Activated CD4-positive, alpha-beta memory T cell treated with anti-CD3 and anti-CD28 coated beads for 36 hours (primary cell): ENCODE data around the gene SHISA8. TPM values are rescaled to one million over a fixed set of nuclear protein-coding genes. Genes with fewer than 3 reads are reported as not detected.

Experiments
- CTCF ChIA-PET: fragments of 350-600 bp; sonication (Branson Sonifier 250); formaldehyde crosslinking; loops from one replicate; lab custom pipeline; 2021; ENCODE audit warnings: antibody characterized with exemption, inconsistent platforms; lab: Charles Lee
- POLR2A ChIA-PET: fragments of 350-600 bp; sonication (Branson Sonifier 250); formaldehyde crosslinking; loops from one replicate; lab custom pipeline; 2021; ENCODE audit warnings: antibody characterized with exemption; lab: Charles Lee
- DNase-seq: peaks from one replicate; pipeline ENCODE4 v3.0.0-alpha.2; 2020
- H3K27ac Mint-ChIP-seq: one replicate; pipeline ENCODE4 v1.8.0; 2021; ENCODE audit warnings: mixed read lengths
- H3K27me3 Mint-ChIP-seq: one replicate; pipeline ENCODE4 v1.8.0; 2021; ENCODE audit warnings: mixed read lengths
- H3K36me3 Mint-ChIP-seq: one replicate; pipeline ENCODE4 v1.8.0; 2021; ENCODE audit warnings: mixed read lengths
- H3K4me1 Mint-ChIP-seq: one replicate; pipeline ENCODE4 v1.8.0; 2021; ENCODE audit warnings: low read depth, mixed read lengths
- H3K4me3 Mint-ChIP-seq: one replicate; pipeline ENCODE4 v1.8.0; 2021; ENCODE audit warnings: mild to moderate bottlenecking, mixed read lengths
- H3K9me3 Mint-ChIP-seq: one replicate; pipeline ENCODE4 v1.8.0; 2021; ENCODE audit warnings: mixed read lengths
- intact Hi-C: fragments of 100-400 bp; cut with micrococcal nuclease; formaldehyde crosslinking; loops from one replicate; pipeline ENCODE4 v1.15.1; 2023
- total RNA-seq, 2 experiments: library from RNA; stranded (reverse); gene quantifications; one replicate each; pipeline ENCODE4 v1.2.3, GENCODE V29; 2021

SHISA8 gene
- total RNA-seq, 2 experiments from 2014 or later = 0.97 to 1.1 TPM

DNA sequence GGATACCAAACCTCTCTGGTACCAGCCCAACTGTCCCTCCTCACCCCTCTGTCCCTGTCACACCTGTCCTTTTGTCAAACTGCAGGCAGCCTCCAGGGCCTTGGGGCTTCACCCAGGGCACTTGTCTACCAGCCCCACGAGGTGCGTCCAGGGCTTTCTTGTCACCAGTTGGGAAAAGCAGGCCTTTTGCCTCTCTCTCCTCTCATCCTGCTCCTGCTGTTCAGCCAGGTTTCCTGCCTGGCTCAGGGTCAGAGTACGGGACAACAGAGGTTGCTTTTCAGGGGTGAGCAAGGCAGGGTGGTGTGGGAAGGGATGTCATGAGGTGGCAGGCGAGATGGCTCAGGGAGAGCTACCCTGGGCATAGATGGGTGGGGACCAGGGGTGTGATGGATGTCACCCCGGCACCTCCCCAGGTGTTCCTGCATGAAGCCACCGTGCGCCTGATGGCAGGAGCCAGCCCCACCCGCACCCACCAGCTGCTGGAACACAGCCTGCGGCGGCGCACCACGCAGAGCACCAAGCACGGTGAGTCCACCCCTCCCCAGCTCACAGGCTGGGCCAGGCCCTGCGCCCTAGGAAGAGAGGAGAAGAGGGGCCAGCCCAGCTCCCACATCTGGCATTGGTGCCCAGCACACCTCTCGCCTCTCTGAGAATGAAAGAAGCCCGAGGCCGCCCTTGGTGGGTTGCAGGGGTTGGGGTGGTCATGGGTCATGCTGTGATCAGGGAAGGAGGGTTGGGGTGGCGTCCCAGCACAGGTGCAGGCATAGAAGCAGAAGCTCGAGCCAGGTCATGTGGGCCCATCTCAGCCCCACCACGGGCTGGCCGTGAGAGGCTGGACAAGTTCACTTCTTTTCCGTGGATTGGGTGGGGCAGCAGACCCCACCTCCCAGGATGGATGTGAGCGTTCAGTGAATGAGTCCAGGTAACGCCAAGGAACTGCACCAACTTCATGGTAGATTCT is 10.1 kb downstream of the SHISA8 start:
- Mint-ChIP-seq H3K9me3 (no peaks in the 10 kb centered on the region), H3K27ac (no peak overlapping the region), H3K4me1 (peaks cover 22% of the 10 kb centered on the region), H3K36me3 (peaks cover 26% of the 10 kb centered on the region), H3K4me3 (no peak overlapping the region), H3K27me3 (peaks cover 5% of the 10 kb centered on the region)
- ChIA-PET POLR2A (no interaction called here), CTCF (interaction anchor here (5.6 kb wide), 1 partner anchor 21 kb away, joined by 25 read pairs; the partner anchor contains the start of gene TNFRSF13C)
- DNase-seq = no peak
- intact Hi-C loops = no loop called here

DNA sequence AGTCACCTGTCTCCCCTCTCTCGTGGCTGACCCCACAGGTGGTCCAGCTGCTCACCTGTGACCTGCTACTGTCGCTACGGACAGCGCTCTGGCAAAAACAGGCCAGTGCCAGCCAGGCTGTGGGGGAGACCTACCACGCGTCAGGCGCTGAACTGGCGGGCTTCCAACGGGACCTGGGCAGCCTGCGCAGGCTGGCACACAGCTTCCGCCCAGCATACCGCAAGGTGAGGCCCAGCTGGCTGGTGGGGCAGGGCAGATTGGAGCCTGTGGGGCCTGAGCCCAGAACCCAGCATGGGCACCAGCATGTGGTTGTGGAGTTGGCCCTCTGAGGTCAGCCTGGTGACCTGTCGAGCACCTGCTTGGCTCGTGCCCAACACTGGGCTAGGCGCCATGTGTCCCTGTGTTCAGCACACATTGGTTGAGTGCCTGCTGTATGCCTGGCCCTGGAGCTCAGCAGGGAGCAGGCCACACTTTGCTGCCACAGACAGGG is 11.9 kb downstream of the SHISA8 start:
- ChIA-PET CTCF (interaction anchor here (1.2 to 1.5 kb wide), 3 partner anchors 23 to 236 kb away, joined by 3 to 5 read pairs (median 3); no protein-coding TSS in a partner anchor), POLR2A (interaction anchor here (0.5 kb wide), 1 partner anchor 84 kb away, joined by 4 read pairs; no protein-coding TSS in a partner anchor)
- no peaks in the 10 kb centered on the region for H3K27me3 Mint-ChIP-seq
- intact Hi-C loops = no loop called here
- peaks cover 7% of the 10 kb centered on the region for H3K4me1 Mint-ChIP-seq
- no peaks in the 10 kb centered on the region for H3K9me3 Mint-ChIP-seq
- peaks cover 37% of the 10 kb centered on the region for H3K36me3 Mint-ChIP-seq
- H3K4me3 Mint-ChIP-seq = no peak overlapping the region
- no peak overlapping the region for H3K27ac Mint-ChIP-seq
- no peak for DNase-seq

DNA sequence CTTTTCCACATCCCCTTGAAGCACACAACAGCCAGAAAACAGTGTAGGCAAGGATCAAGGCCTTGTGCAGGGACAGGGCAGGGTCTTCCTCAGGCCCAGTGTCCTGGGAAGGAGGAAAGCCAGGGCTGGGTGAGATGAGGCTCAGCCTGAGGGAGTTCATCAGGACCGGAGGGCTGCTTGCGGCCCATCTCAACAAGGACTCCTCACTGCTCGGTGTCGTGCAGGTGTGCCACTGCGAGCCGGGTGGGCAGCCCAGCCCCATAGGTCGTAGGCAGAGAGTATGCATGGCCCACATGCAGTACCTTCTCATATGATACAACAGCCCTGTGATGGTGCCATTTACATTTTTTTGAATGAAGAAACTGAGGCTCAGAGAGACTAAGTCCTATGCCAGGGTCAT is 12.9 kb downstream of the SHISA8 start:
- Mint-ChIP-seq H3K27ac (no peak overlapping the region), H3K36me3 (peaks cover 44% of the 10 kb centered on the region), H3K27me3 (no peaks in the 10 kb centered on the region), H3K4me3 (no peak overlapping the region), H3K9me3 (no peaks in the 10 kb centered on the region), H3K4me1 (no peaks in the 10 kb centered on the region)
- intact Hi-C loops = no loop called here
- no peak for DNase-seq
- ChIA-PET POLR2A (no interaction called here), CTCF (interaction anchor here (0.6 to 1.5 kb wide), 2 partner anchors 29 to 235 kb away, joined by 3 to 6 read pairs; no protein-coding TSS in a partner anchor)

GRCh38 chr22:41900652-41901312 is 14.1 kb downstream of the SHISA8 start:
- H3K27me3 Mint-ChIP-seq = no peaks in the 10 kb centered on the region
- H3K27ac Mint-ChIP-seq = no peak overlapping the region
- ChIA-PET CTCF (interaction anchor here (1.2 kb wide), 1 partner anchor 204 kb away, joined by 4 read pairs; no protein-coding TSS in a partner anchor), POLR2A (interaction anchor here (0.6 kb wide), 1 partner anchor 231 kb away, joined by 4 read pairs; no protein-coding TSS in a partner anchor)
- no peaks in the 10 kb centered on the region for H3K4me1 Mint-ChIP-seq
- intact Hi-C loops = no loop called here
- peaks cover 45% of the 10 kb centered on the region for H3K36me3 Mint-ChIP-seq
- DNase-seq = no peak
- H3K4me3 Mint-ChIP-seq = no peak overlapping the region
- H3K9me3 Mint-ChIP-seq = no peaks in the 10 kb centered on the region

DNA sequence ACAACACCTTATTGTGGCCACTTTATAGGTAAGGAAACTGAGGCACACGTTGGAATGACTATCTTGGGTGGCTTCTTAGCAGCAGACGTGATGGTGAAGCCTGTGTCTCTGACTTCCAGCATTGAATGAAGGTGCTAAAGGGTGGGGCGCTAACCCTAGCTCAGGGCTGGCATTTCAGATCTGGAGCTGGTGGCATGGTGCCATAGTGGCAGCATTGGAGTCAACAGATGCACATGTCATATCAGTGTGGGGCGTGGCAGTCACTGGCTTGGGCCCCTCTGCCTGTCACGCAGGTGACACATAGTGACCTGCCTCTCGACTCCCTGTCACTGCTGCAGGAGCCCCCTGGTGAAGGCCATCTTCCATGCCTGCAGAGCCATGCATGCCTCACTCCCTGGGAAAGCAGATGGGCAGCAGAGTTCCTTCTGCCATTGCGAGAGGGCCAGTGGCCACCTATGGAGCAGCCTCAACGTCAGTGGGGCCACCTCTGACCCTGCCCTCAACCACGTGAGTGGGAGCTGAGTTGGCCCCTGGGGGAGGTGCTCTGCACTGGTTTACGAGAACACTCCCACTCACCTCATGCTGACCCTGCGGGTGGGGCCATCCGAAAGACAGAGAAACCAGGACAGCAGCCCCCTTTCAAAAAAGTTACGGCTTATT is 14.8 kb downstream of the SHISA8 start:
- intact Hi-C loops = no loop called here
- CTCF ChIA-PET = interaction anchor here (1.2 kb wide), 1 partner anchor 203 kb away, joined by 4 read pairs; no protein-coding TSS in a partner anchor
- Mint-ChIP-seq H3K27ac (no peak overlapping the region), H3K27me3 (no peaks in the 10 kb centered on the region), H3K4me3 (no peak overlapping the region), H3K4me1 (no peaks in the 10 kb centered on the region), H3K36me3 (peaks cover 43% of the 10 kb centered on the region), H3K9me3 (no peaks in the 10 kb centered on the region)
- no peak for DNase-seq
- POLR2A ChIA-PET = no interaction called here

DNA sequence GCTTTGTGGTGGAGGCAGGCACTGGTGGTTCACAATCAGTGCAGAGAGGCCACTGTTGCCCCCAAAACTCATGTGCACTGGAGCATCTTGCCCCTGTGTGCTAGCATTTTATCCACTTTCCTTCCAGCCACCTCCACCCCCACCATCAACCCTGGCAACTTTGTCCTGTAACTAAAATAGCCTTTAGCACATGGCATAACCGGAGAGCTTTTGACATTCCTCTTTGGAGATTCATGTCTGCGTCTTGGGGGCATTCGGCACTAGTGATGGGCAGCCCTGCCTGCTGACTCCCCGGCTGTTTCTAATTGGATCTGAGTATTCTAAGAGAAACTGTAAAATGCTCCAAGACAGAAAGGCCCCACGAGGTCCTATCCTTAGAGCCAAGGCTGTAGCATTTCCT is 15.8 kb downstream of the SHISA8 start:
- Mint-ChIP-seq H3K4me1 (no peaks in the 10 kb centered on the region), H3K36me3 (peaks cover 45% of the 10 kb centered on the region), H3K27ac (no peak overlapping the region), H3K9me3 (no peaks in the 10 kb centered on the region), H3K4me3 (no peak overlapping the region), H3K27me3 (no peaks in the 10 kb centered on the region)
- CTCF ChIA-PET = no interaction called here
- intact Hi-C loops = no loop called here
- POLR2A ChIA-PET = no interaction called here
- no peak for DNase-seq

DNA sequence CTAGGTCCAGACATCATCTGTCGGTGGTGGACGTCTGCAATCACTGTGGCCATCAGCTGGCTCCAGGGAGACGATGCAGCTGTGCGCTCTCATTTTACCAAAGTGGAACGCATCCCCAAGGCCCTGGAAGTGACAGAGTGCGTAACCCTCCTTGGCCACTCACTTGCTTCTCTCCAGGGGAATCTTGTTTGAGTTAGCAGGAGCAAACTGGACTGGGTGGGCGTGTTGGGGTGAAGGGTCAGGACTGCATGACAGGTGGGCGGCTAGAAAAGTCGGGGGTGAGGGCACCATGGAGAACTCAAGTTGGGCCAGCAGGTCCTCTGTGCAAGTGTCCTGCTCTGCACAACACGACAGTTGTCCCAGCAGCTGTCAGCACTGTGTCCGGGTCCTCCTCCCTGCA is 16.2 kb downstream of the SHISA8 start:
- POLR2A ChIA-PET = no interaction called here
- Mint-ChIP-seq H3K36me3 (peaks cover 47% of the 10 kb centered on the region), H3K9me3 (no peaks in the 10 kb centered on the region), H3K27me3 (no peaks in the 10 kb centered on the region), H3K4me1 (no peaks in the 10 kb centered on the region), H3K27ac (no peak overlapping the region), H3K4me3 (no peak overlapping the region)
- DNase-seq = no peak
- intact Hi-C loops = no loop called here
- CTCF ChIA-PET = no interaction called here

DNA sequence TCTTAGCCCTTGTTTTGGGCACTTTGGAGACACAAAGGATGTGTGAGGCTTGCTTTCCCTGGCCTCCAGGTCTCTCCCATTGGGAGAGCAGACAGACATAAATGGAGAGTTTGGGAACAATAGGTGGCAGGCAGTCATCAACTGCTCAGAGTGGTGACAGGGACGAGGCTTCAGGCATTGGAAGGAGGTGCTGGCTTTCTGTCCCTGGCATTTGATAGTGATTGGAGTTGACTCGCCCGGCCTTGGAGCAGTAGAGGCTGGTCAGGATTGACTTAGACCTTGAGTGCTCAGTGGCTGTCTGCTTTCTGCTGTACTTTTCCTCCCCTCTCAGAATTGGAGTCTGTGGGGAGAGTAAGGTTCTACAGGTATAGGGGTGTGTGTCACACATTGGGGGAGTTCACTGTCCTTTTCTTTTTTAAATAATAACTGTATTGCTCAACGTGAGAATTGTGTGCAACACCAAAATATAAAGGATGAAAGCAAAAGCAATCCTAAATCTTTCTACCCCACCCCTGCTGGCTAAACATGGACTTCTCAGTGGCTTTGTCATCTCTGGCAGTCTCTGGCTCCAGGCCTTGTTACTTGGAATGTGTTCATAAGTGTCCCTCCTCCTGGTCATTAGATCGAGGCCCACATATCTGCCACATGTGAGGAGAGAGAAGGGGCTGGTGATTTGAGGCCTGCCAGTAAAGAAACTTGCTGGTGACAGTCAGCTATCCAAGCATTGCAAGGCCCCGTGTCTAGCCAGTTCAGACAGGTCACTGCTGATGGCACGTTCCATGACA is 21.1 kb downstream of the SHISA8 start:
- peaks cover 48% of the 10 kb centered on the region for H3K36me3 Mint-ChIP-seq
- no peak overlapping the region for H3K27ac Mint-ChIP-seq
- H3K9me3 Mint-ChIP-seq = no peaks in the 10 kb centered on the region
- no peaks in the 10 kb centered on the region for H3K4me1 Mint-ChIP-seq
- intact Hi-C loops = no loop called here
- ChIA-PET POLR2A (interaction anchor here (1.1 to 1.3 kb wide), 2 partner anchors 18 to 93 kb away, joined by 3 read pairs; no protein-coding TSS in a partner anchor), CTCF (interaction anchor here (0.8 to 1.6 kb wide), 2 partner anchors 32 to 93 kb away, joined by 3 to 5 read pairs; partner anchors contain the start of gene CCDC134)
- no peaks in the 10 kb centered on the region for H3K27me3 Mint-ChIP-seq
- no peak for DNase-seq
- no peak overlapping the region for H3K4me3 Mint-ChIP-seq

- intact Hi-C loops = no loop called here
- CTCF ChIA-PET = no interaction called here
- POLR2A ChIA-PET = interaction anchor here (0.5 kb wide), 1 partner anchor 11 kb away, joined by 3 read pairs; no protein-coding TSS in a partner anchor
- Mint-ChIP-seq H3K27me3 (no peaks in the 10 kb centered on the region), H3K36me3 (peaks cover 52% of the 10 kb centered on the region), H3K4me1 (no peaks in the 10 kb centered on the region), H3K4me3 (no peak overlapping the region), H3K9me3 (no peaks in the 10 kb centered on the region), H3K27ac (no peak overlapping the region)
- no peak for DNase-seq
Observed at GRCh38 chr22:41892721-41893120, 22.2 kb downstream of the SHISA8 start.

- H3K27me3 Mint-ChIP-seq = no peaks in the 10 kb centered on the region
- peaks cover 53% of the 10 kb centered on the region for H3K36me3 Mint-ChIP-seq
- CTCF ChIA-PET = no interaction called here
- H3K4me3 Mint-ChIP-seq = no peak overlapping the region
- H3K27ac Mint-ChIP-seq = no peak overlapping the region
- H3K9me3 Mint-ChIP-seq = no peaks in the 10 kb centered on the region
- intact Hi-C loops = no loop called here
- POLR2A ChIA-PET = no interaction called here
- no peaks in the 10 kb centered on the region for H3K4me1 Mint-ChIP-seq
- no peak for DNase-seq
Observed at GRCh38 chr22:41891407-41891806, 23.5 kb downstream of the SHISA8 start.

DNA sequence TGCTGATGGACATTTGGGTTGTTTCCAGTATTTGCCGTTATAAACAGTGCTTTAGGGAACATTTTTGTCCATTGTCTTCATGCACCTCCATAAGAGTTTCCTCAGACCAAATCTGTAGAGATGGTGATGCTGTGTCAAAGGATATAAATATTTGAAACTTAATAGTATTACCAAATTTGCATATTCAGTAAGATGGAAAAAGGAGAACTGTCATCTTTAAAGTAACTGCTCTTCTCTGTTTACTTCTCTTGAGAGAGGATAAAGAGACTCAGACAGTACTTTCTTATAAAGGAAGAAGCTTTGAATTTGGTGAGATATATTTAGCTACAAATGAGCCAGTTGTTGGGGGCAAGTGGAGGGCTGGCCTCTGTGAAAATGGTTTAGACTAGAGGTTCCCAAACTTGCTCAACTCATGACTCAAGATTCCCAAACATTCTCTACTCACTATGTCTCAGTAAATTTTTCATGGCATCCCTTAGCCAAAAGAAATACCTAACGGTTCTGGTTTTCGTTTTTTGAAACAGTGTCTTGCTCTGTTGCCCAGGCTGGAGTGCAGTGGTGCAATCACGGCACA is 26.2 kb downstream of the SHISA8 start:
- no peaks in the 10 kb centered on the region for H3K4me1 Mint-ChIP-seq
- no peak overlapping the region for H3K4me3 Mint-ChIP-seq
- no peaks in the 10 kb centered on the region for H3K9me3 Mint-ChIP-seq
- intact Hi-C loops = no loop called here
- H3K27me3 Mint-ChIP-seq = no peaks in the 10 kb centered on the region
- ChIA-PET CTCF (no interaction called here), POLR2A (no interaction called here)
- peaks cover 74% of the 10 kb centered on the region for H3K36me3 Mint-ChIP-seq
- no peak for DNase-seq
- H3K27ac Mint-ChIP-seq = no peak overlapping the region
